HG03095 (cell line): ENCODE data around the gene DUSP2.
"Not testable (repeated sequence)": the region's sequence is repeated elsewhere in the genome, so short reads cannot be mapped to it uniquely, and the experiment has no call there.

Experiments used
- ATAC-seq: cut with Tn5 transposase; IDR thresholded peaks from one replicate; pipeline ENCODE4 v1.9.1; 2021; ENCODE audit warnings: moderate library complexity; ENCODE audit not compliant: unreplicated experiment

DUSP2 gene

DNA sequence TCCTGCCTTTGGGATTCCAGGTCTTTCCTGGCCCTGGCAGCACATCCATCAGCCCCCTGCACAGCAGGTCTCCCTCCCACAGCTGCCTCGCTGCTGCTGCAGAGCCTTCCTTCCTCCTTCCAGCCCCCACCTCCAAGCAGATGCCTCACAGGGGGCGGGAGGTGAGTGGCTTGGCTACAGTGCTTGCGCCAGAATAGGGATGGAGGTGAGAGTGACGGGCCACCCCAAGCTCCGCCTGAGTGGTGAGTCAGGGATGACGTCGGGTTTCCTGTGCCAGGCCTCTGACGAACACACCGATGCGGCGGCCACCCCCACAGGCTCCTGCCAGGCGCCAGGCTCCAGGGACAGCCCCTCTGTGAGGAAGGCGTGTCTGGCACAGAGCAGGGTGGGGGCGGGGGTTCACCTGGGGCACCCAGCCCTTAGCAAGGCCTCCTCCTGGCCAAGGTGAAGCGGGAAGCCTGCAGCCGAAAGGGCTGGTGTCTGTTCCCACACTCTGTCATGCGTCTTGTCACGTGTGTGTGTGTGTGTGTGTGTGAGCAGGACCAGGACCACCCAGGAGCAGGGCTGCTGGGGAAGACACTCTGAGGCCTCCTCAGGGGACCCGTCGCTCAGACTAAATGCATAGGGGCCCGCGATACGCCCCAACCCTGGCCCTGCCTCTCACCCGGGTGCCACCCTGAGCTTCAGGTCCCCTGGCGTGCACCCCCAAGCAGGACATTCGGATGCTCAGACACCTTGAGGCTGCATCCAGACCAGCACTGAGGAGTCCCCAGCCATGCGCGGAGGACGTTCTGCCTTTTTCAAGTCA, 3.4 kb upstream of the DUSP2 start:
- ATAC-seq: peak; percentile 37

DNA sequence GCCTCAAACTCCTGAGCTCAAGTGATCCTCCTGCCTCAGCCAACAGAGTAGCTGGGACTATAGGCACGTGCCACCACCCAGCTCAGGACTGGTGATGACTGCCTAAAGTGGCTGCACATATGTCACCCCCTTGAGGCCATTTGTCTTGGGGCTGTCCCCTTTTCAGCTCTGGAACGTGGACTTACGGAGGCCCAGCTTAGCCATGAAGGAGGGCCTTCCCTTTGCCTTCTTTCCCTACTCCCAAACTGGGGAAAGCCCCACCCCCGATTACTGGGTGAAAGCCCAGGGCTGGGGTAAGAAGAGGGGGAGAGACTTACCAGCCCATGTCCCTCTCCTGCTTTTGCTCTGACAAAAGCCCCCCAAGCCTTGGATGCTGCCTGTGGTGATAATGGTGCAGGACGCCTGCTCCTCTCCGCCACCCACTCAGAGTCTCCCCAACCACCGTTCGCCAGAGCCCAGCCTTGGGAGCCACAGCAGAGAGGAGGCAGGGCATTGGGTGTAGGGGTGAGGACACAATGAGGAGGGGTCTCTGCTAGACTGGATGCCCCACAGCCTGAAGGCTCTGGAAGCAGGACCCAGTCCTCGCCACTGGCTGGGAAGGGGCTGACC, 2.5 kb upstream of the DUSP2 start:
- no peak for ATAC-seq

DNA sequence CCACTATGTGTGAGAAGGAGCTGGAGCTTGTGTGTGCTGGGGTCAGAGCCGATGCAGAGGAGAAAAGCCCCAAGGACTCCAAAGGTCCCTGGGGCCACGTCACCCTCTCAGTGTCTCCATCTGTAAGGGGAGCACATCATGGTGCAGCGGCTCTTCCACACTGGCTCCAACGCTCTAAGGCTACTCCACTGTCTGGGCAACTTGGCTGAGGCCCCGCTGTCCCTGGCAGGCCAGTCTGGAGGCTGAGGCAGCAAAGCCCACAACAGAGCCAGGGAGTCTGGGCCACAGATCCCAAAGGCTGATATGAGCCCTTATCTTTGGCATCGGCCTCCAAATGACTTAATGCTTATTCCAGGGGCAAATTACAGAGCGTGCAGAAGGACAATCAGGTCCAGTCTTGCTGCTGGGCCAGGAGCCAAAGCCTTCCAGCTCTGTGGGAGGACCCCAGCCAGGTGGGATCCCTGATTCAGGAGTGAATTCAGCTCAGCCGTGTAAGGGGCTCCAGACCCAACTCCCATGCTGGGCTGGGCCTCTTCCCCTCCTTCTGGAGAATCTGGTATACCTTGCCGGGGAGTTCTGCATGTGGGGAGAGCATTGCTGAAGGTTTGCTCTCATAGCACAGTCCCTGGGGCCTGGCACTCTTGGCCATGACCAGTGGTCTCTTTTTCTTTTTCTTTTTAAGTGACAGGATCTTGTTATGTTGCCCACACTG, 1.8 kb upstream of the DUSP2 start:
- ATAC-seq: no peak

DNA sequence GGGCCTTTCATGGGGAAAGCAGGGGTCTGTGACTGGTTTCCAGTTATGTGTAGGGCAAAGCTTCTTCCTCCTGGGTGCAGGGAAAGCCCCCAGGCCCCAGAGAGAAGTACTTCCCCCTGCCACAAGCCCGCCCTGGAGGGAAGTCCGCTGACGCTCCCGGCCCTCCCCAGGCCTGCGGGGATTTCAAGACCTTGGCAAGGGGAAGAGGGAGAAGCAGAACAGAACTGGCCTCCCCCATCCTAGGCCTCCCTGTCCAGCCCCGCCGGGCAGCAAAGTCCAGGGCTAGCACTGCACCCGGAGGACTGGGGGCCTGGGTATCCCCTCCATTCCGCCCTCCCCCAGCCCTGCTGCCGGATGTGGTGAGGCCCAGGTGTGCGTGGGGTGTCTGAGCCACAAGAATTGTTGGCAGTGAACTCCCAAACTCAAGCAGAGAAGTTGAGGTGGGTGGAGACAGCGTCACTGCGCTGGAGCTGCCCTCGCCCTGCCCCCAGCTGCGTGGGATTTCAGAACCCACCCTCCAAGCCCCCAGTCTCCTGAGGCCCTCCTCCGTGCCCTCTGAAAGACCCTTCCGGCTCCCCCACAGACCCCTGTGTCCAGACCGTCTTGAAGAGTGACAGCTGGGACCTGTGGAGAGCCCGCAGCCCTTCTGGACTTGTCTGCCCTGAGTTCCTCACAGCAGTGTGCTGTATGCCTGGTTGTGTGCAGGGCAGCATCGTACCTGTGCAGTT, 1.1 kb upstream of the DUSP2 start:
- peak; percentile 28 for ATAC-seq

DNA sequence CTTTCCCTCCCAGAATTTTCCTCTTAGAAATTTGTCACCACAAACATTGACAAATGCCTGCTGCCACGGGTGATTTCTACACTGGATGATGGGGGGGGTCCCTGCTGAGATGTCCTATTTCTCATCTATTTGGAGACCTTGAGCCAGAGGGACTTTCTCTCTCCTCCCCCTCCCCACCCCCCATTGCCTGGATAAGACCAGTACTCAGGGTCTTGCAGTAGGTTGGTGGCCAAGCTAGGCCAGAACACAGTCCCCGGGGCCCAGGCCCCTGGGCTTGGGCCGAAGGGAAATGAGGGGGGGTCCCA, 560 bp upstream of the DUSP2 start:
- no peak for ATAC-seq

DNA sequence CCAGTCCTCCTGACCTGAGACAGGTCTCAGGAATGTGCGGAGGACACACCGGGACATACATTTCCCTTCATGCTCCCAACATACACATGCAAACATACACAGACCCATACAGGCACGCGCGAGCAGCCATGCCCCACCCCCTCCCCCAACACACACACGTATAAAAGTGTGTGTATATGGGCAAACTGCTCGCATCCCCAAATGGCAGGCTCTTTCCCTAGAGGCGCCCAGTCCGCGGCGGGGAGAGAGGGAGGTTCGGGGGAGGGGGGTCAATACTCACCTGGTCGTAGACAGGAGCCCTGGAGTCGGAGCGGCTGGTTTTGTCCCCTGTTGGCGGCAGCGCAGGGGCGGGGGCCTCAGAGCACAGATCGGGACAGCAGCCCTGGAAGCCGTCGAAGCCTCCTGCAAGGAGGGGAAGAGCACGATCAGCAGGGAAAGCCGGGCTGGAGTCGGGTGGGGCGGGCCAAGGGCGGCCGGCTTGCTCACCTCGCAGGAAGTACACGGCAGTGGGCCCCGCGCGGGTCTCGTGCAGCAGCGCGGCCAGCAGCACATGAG, 682 bp downstream of the DUSP2 start:
- no peak for ATAC-seq

DNA sequence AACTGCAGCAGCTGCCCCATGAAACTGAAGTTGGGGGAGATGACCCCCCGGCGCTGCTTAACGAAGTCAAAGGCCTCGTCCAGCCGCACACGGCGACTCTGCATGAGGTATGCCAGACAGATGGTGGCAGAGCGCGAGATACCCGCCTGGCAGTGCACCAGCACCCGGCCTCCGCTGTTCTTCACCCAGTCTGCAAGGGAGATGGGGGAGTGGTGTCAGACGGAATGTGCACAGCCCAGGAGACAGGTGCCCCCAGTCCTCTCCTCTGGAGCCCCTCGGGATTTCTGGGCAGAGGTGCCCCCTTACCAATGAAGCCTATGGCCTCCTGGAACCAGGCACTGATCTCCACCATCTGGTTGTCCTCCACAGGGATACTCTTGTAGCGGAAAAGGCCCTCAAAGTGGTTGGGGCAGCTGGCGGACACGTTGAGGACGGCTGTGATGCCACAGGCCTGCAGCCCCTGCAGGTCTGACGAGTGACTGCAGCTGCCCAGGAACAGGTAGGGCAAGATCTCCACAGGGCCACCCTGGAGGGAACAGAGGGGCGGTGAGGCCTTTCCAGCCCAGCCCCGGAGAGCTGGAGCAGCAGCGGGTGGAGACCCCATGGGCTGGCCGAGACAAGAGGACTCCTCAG, 1.3 kb downstream of the DUSP2 start:
- ATAC-seq: no peak

DNA sequence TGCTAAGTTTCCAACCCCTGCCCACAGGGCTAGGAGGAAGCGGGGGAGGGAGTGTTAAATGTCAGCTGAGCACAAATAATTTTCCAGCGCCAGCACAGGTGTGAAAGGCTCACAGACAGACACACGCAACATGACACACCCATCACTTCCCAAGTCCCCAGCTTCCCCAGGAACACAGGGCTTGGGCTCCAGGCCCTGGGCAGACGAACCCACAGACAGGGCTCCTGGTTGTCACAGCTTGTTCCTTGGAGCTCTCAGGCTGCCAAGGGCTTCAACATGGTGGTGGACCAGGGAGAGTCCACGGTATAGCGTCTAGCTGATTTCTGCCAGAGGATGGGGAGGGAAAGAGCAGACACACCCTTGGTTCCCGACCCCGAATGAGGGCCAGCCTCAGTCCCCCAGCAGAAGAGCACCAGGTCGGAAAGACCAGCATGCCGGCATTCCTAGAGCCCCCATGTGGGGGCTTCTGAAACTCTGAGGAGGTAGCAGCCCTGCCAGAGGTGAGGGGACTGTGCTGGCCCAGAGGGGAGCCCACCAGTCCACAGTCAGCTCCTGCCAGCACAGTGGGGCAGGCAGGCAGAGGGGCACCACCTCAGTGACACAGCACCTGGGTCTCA, 1.9 kb downstream of the DUSP2 start:
- ATAC-seq: no peak

DNA sequence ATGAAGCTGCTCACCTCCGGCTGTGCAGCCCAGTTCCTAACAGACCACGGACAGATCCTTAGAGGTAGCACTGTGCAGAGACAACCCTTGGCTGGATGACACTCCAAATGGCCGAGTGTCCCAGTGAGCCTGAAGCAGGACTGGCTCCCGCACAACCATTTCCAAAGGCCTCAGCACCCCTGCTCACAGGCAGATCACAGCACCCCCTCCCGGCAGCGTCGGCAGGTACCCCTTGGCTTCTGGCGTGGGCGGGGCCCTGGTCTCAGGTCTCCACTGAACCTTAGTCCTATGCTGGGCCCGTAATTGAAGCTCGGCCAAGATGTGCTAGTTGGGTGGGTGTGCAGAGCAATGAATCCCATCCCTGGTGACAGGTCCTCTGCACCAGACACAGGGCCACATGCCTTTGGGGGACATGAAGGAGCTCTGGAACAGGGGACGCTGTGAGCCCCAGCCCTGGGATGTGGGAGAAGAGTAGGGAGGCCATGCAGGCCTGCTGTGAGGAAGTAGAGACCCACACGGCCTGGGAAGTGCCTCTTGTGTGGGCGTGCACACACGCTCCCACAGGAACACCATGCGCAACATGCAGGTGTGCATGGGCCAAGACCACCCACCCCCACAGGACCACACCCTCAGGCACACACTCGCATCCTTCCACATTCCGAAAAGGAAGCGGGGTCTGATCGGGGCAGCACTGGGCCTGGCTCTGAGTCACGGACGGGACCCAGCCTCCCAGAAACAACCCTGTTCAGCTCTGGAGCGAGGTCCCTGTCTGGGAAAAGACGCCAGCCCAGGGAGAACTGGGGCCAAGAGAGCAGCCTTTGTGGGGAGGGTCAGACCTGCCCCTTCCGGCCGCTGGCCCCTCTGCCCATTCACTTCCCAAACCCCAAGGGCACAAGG, 2.8 kb downstream of the DUSP2 start:
- ATAC-seq: no peak

DNA sequence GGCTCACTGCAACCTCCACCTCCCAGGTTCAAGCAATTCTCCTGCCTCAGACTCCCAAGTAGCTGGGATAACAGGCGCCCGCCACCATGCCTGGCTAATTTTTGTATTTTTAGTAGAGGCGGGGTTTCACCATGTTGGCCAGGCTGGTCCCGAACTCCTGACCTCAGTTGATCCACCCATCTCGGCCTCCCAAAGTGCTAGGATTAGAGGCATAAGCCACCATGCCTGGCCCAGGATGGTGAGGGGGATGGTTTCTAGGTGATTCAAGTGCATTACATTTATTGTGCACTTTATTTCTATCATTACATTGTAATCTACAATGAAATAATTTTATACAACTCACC, 3.6 kb downstream of the DUSP2 start:
- ATAC-seq: not testable (repeated sequence)

DNA sequence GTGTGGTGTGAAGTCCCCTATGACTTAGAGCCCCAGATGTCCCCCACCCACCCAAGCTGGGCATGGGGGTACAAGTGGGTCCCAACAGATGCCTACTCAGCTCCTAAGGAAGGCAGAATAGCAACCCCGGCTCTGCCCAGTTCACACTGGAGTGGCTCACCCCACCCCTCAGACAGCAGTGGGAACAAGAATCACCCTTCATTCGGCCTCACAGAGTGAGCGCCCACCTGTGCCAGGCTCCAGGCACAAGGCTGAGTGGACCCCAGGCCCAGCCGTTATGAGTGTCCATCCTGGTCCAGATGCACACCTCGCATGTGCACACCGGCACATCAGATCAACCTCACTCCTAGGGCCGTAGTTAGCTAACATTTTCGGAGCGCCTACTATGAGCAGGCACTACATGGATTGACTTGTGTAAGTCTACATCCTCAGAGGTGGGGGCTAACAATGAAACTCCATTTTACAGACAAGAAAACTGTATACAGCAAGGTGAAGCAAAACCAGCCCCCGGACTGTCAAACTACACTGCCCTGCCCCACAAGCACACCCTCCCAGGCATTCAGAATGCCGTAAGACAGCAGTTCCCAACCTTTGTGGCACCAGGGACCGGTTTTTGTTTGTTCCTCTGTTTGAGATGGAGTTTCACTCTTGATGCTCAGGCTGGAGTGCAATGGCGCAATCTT, 4.2 kb downstream of the DUSP2 start:
- ATAC-seq: no peak

DNA sequence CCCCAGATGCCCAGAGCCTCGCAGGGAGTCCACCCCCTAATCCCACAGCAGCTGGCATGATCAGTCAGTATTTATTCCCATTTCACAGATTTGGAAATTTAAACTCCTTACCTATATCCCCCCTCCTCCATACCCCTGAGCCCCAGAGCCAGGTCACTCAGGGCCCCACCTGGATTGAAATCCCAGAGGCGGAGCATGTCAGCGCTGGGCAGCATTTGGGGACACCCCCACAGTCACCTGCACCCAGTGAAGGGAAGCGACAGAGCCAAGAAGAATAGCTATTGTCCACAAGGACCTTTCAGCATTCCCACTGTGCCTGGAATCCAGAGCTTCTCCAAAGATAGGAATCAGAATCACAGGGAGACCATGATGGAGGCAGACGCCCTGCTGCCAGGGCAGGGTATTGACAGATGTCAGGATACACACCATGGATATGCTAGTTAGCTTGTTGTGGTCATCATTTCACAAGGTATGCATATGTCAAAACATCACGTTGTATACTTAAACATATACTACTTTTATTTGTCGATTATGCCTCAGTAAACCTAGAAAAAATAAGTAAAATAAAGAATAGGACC, 6.0 kb downstream of the DUSP2 start:
- ATAC-seq: no peak

DNA sequence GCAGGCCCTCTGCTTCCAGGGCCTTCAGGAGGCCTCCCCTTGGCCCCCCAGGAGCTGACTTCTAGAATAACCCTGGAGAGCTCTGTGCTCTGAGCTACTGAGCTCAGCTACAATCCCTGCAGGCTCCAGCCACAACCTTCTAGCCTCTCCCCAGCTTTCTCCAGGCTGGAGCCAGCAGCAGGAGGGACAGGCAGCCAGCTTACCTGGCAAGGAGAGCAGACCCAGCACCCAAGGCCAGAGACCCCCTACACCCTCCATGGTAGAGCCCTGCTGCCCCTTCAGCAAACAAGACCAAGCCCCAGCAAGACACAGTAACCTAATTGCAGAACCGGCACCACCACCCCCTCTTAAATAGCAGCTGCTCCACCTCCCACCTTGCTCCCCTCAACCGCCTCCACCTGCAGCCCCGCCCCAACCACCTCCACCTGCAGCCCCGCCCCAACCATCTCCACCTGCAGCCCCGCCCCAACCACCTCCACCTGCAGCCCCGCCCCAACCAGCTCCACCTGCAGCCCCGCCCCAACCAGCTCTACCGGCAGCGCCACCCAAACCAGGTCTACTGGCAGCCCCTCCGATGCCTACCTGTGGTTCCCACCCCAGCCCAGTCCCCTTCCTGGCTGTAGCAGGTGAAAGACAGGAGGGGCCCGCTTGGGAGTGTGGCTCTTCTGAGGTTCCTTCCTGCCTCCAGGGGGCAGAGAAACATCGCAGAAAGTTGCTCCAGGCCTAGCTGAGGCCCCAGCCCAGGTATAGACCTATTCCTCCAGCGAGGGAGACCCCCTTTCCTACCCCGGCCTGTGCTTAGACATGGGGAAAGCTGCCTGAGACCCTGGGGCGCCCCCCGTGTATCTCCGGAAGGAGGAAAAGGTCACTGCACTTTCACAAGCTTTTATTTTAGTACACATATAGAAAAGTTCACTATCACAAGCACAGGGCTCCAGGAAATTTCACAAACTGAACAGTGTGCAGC, 6.8 kb downstream of the DUSP2 start, which contains the start of gene ASTL:
Gene ASTL, minus strand, starts transcription at position 324 of the 967 bp plus-strand sequence. Its CDS starts 66 bp downstream, at position 258.
- ATAC-seq: no peak

DNA sequence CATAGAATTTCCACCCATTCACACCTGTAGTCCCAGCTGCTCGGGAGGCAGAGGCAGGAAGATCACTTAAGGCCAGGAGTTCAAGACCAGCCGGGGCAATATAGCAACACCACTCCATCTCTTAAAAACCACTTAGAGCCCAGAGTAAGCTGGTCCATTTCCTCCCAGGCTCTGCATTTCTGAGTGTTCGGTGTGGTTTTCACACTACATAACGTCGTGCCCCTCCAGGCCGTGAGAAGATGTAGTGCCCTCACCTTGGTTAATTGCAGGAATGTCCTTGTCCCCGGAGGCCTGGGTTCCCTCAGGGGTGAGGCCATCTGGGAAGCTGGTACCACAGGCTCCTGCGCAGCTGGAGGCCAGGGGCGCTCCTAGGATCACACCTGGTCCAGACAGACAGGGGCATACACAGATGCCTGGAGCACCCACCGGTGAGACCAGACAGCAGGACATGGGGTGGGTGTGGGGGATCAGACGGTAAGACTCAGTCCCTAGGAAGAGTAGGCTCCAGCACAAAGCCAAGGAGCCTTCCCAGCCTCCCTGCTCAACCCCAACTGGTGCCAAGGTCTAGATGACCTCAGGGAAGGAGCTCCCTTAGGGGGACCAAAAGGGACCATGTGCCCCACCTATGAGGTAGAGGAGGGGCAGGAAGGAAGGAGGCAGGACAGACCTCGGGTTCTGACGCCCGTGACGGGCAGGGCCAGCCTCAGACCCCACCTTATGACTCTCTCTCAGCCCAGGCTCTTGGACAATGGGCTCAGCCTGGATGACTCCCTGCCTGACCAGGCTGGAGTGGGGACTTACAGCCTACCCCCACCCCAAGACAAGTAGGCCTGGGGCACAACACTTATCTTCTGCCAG, 7.7 kb downstream of the DUSP2 start:
- no peak for ATAC-seq

DNA sequence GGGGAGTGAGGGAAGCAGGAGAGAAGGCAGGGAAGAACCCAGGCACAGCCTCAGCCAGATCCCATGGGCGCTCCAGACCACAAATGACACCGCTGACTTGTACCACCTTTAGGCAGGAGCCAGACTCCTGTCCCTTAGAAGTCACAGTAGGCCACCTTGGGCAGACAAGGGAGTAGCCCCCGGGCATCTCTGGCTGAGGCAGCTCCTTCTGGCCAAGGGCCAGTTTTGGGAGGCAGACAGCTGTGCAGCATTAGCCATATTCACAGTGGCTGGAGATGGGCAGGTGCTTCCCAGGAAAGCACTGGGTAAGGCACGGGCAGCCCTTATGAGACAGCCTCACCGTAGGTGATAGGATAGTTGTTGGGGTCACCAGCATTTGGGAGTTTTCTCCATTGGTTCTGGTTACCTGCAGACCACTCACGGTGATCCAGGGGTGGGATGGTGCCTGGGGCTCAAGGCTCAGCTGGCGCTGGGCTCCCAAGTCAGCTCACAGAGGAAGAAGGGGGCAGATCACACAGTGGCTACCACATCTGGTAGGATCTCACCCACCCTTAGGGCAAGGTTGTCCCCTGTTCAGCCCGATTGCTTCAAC, 9.0 kb downstream of the DUSP2 start:
- no peak for ATAC-seq

DNA sequence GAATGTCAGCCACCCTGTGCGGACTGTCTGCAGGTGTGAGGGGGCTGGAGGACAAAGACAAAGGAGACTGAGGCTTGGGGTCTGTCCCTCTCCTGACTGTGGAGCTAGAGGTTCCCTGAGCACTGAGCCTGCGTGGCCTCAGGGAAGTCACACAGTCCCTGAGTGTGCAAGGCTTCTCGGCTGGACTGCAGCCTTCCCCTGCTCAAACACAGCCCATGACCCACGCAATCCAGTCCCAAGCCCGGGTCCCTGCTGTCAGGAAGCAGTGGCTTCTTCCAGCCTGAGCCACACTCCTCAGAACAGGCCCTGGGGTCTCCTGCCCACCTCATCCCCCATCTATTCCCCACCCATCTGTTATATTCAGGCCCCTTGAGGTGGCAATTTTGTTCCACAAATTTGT, 9.6 kb downstream of the DUSP2 start:
- no peak for ATAC-seq
